Pancreas (tissue), 10 donors: ENCODE data around the gene BLOC1S1. TPM values are rescaled to one million over a fixed set of nuclear protein-coding genes. Genes with fewer than 3 reads are reported as not detected.

Experiments
- ATAC-seq, 4 donors: fragments of 200-7000 bp; cut with Tn5 transposase; one replicate each; pipeline versions ENCODE4 v1.8.0 to v1.9.1; 2020; ENCODE audit warnings: mild to moderate bottlenecking in 4 of 4, moderate library complexity in 4 of 4
- DNase-seq, 6 donors: peaks; one replicate each; pipeline ENCODE4 v3.0.0-alpha.2; 2020
- FAIRE-seq: peaks from 2 replicates; lab custom pipeline; 2012; peaks lifted over from hg19 to GRCh38; lab: Jason Lieb, UNC
- H3K27ac ChIP-seq, 4 donors: fragments of 200-600 bp; sonication (generic); 1 replicate in 3 of 4; 2 replicates in 1 of 4; pipeline versions ENCODE4 v1.5.0 to v1.8.0; 2020
- H3K27me3 ChIP-seq, 4 donors: fragments of 200-600 bp; one replicate each; pipeline ENCODE4 v1.8.0; 2021
- H3K36me3 ChIP-seq, 3 donors: fragments of 200-600 bp; sonication (generic) in 1 of 3; one replicate each; pipeline versions ENCODE4 v1.5.0 to v1.8.0; 2020 to 2021
- H3K4me1 ChIP-seq, 3 donors: fragments of 200-600 bp; one replicate each; pipeline ENCODE4 v1.8.0; 2021
- H3K4me3 ChIP-seq, 4 donors: fragments of 200-600 bp; sonication (generic) in 2 of 4; one replicate each; pipeline versions ENCODE4 v1.5.0 to v1.8.0; 2020 to 2021
- H3K9me3 ChIP-seq, 4 donors: fragments of 200-600 bp; one replicate each; pipeline ENCODE4 v1.8.0; 2021
- WGBS, 2 donors: extraction: QIAGEN DNeasy Blood & Tissue Kit; methylation state at CpG; one replicate each; pipeline ENCODE4 v1.1.7; 2013; 5-methylcytosine and 5-hydroxymethylcytosine counted together
- intact Hi-C, 3 donors: fragments of 100-400 bp; cut with DNase I; formaldehyde crosslinking; loops; one replicate each; pipeline versions ENCODE4 v1.11.1 to v1.14.2; 2022
- polyA plus RNA-seq, 2 donors: library from polyadenylated mRNA; stranded (reverse); fragments of 200-250 nt; gene quantifications; one replicate each; pipeline ENCODE4 v1.2.3, GENCODE V29; 2013
- total RNA-seq, 6 donors: library from RNA; stranded (reverse); fragmentation: NEBNext Ultra II Directional in 4 of 6; extraction: Animal tissue kit (Norgen Biotek cat#: 25700) in 4 of 6; gene quantifications; one replicate each; pipeline versions ENCODE4 v1.2.1 to v1.2.4, GENCODE V29; 2021 to 2023
- TF ChIP-seq, protein P1 (sequence below), 4 donors: fragments of 200-600 bp; sonication (generic) in 3 of 4; IDR thresholded peaks; one replicate each; pipeline versions ENCODE4 v1.5.0 to v1.8.0; 2021; ENCODE audit warnings: antibody characterized with exemption in 4 of 4
- donor health status: healthy with polysubstance abuse.
- donor health status: DM: no; HTN: no; CAD: no; lungs with moderate emphysema.
- donor health status: DM: no; HTN: no; CAD: no.
- donor health status: control.
- donor health status: control.
- donor health status: Bipolar disorder and iron deficiency.
- donor health status: DM: yes; HTN: yes; CAD: no.
- donor health status: DM: no; HTN: no; CAD: no.
- donor health status: DM: no; HTN: no; CAD: no.
- donor health status: DM: yes; HTN: yes; CAD: no.

Gene BLOC1S1
- total and polyA plus RNA-seq, 8 donors = 32.5 to 155 (median 47.7) TPM

DNA sequence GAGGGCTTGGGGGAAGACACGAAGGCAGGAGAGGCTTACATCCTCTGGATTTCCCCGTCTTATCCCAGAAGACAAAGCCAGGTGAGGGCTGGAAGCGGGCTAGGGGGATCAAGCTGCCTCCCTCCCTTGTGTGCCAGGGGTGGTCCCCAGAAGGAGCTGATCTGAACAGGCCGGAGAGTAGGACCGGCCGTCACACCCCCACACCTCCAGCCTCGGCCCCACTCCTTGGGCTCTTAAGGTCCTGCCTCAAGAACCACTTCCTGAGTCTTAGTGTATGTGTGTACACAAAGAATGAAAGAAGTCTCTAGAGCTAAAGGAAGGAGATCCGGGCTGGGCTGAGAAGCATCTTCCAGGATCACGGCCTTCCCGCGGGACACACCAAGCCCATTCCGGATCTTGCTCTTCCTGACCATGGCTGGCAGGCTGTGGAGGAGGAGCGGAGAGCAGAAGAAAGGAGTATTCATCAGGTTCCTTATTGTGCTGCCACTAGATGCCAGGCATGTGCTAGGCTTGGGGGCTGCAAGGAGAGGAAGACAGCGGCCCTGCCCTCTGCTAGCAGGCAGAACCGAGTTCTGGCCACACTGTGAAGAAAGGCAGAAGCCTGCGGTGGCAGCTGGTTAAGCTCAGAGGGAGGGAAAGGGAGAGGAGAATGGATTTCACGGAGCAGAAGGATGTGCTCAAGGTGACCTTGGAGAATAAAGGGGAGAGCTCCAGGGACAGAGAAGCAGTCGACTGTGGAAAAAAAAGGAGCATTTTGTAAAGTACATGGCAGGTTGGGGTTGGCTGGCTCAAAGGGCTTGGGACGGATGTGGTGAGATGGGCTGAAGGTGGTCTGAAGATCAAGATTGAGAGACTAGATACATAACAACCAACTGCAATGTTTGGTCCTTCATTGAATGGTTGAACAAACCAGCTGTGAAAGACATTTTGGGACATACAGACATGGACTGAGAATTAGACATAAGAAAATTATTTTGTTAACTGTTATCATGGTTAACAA is 14.3 kb downstream of the BLOC1S1 start:
- DNase-seq = no peak
- 11 to 12% methylated on average over 19 of the region's 19 CpGs for WGBS, 2 donors
- no peak for FAIRE-seq
- no peaks in the 10 kb centered on the region for H3K27me3 ChIP-seq
- no peaks in the 10 kb centered on the region for H3K9me3 ChIP-seq
- H3K36me3 ChIP-seq = peaks cover 4 to 6% (median 4%) of the 10 kb centered on the region in 3 donors
- ATAC-seq = peak in 2 of 4 donors; percentile 2 to 3
- TF ChIP-seq, protein P1, sequence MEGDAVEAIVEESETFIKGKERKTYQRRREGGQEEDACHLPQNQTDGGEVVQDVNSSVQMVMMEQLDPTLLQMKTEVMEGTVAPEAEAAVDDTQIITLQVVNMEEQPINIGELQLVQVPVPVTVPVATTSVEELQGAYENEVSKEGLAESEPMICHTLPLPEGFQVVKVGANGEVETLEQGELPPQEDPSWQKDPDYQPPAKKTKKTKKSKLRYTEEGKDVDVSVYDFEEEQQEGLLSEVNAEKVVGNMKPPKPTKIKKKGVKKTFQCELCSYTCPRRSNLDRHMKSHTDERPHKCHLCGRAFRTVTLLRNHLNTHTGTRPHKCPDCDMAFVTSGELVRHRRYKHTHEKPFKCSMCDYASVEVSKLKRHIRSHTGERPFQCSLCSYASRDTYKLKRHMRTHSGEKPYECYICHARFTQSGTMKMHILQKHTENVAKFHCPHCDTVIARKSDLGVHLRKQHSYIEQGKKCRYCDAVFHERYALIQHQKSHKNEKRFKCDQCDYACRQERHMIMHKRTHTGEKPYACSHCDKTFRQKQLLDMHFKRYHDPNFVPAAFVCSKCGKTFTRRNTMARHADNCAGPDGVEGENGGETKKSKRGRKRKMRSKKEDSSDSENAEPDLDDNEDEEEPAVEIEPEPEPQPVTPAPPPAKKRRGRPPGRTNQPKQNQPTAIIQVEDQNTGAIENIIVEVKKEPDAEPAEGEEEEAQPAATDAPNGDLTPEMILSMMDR (IDR thresholded peaks at IDR 0.05) = no peak
- intact Hi-C loops = loop anchor here in 1 of 3 donors (10.0 kb wide), 1 partner anchor 305 kb away; no protein-coding TSS in a partner anchor
- H3K4me1 ChIP-seq = peaks cover 7 to 28% (median 9%) of the 10 kb centered on the region in 3 donors
- peak overlapping the region; percentile 89 to 99 (median 97) for H3K27ac ChIP-seq
- peak overlapping the region; percentile 57 to 87 (median 70) for H3K4me3 ChIP-seq

DNA sequence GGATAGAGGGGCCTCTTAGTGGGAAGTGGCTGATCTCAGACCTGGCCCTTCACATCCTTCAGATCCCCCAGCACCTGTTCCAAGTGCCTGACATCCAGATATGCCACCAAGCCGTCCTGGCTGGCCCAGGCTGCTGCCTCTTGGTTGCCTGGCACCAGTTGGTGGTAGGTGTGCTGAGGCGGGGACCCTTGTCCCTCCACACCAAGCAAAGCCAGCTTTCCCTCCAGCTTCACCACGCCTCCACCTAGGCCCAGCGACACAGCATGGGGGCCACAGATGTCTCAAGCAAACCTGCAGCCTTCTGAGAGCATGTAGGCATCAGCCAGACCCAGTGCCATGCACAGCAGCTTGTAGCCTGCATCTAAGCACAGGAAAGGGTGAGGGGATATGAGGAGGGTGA is 16.4 kb downstream of the BLOC1S1 start:
- no peak overlapping the region for H3K27ac ChIP-seq
- H3K9me3 ChIP-seq = no peaks in the 10 kb centered on the region
- H3K4me3 ChIP-seq = no peak overlapping the region
- DNase-seq (peak in 1 of 6 donors; percentile 10), ATAC-seq (no peak), FAIRE-seq (no peak)
- TF ChIP-seq, protein P1 (IDR thresholded peaks at IDR 0.05) = no peak
- peaks cover 1 to 12% (median 7%) of the 10 kb centered on the region in 3 donors for H3K4me1 ChIP-seq
- intact Hi-C loops = loop anchor here in 1 of 3 donors (10.0 kb wide), 1 partner anchor 303 kb away; no protein-coding TSS in a partner anchor
- WGBS, 2 donors = 76 to 80% methylated on average over 4 of the region's 4 CpGs
- H3K36me3 ChIP-seq = no peaks in the 10 kb centered on the region
- H3K27me3 ChIP-seq = no peaks in the 10 kb centered on the region

DNA sequence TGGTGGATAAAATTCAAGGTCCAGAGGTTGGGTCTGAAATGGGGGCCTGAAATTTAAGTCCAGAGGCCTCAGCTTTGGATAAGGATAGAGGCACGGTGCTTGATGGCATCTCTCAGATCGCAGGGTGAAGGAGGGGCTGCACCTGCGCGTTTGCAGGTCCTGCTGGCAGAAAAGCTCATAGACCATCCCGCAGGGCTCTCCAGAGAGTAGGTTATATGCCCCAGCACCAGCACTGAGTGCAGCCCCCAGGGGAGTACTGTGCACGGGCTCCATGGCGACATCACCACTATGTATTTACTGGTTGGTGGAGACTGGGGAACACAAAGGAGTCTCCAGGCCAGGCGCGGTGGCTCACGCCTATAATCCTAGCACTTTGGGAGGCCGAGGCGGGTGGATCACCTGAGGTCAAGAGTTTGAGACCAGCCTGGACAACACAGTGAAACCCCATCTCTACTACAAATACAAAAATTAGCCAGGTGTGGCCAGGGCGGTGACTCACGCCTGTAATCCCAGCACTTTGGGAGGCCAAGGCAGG is 17.2 kb downstream of the BLOC1S1 start:
- H3K4me3 ChIP-seq = no peak overlapping the region
- peaks cover 0 to 12% (median 10%) of the 10 kb centered on the region in 3 donors for H3K4me1 ChIP-seq
- intact Hi-C loops = loop anchor here in 1 of 3 donors (10.0 kb wide), 1 partner anchor 302 kb away; no protein-coding TSS in a partner anchor
- no peaks in the 10 kb centered on the region for H3K36me3 ChIP-seq
- WGBS, 2 donors = 86 to 88% methylated on average over 14 of the region's 14 CpGs
- no peak for ATAC-seq
- H3K9me3 ChIP-seq = no peaks in the 10 kb centered on the region
- H3K27ac ChIP-seq = no peak overlapping the region
- TF ChIP-seq, protein P1 (IDR thresholded peaks at IDR 0.05) = no peak
- no peaks in the 10 kb centered on the region for H3K27me3 ChIP-seq
- no peak for DNase-seq
- no peak for FAIRE-seq

DNA sequence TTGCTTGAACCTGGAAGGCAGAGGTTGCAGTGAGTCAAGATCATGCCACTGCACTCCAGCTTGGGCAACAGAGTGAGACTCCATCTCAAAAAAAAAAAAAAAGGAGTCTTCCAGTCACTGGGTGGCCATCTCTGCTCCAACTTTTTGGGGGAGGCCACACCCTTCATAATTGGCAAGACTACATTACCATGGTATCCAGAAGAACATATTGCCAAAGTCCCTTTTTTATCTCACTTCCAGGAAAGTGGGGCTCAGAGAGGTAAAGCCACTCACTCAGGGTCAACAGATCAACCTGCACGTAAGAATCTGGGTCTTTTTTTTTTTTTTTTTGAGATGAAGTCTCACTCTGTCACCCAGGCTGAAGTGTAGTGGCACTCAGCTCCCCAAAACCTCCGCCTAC is 18.0 kb downstream of the BLOC1S1 start:
- no peak for FAIRE-seq
- H3K36me3 ChIP-seq = no peaks in the 10 kb centered on the region
- intact Hi-C loops = loop anchor here in 1 of 3 donors (10.0 kb wide), 1 partner anchor 301 kb away; no protein-coding TSS in a partner anchor
- WGBS, 2 donors = 72 to 75% methylated on average over 2 of the region's 2 CpGs
- H3K9me3 ChIP-seq = no peaks in the 10 kb centered on the region
- ATAC-seq = no peak
- H3K27ac ChIP-seq = no peak overlapping the region
- H3K27me3 ChIP-seq = no peaks in the 10 kb centered on the region
- no peak for DNase-seq
- H3K4me3 ChIP-seq = no peak overlapping the region
- TF ChIP-seq, protein P1 (IDR thresholded peaks at IDR 0.05) = no peak
- H3K4me1 ChIP-seq = peaks cover 0 to 12% (median 10%) of the 10 kb centered on the region in 3 donors
